LoVo (cell line): ENCODE measurements around the gene SPO11.
A peak's percentile ranks its signal among the peaks of the same experiment; 100 is the strongest.

Source experiments
- DNase-seq: peaks from one replicate; pipeline ENCODE4 v3.0.0-alpha.2; 2016; ENCODE audit warnings: low spot score

SPO11 gene

DNA sequence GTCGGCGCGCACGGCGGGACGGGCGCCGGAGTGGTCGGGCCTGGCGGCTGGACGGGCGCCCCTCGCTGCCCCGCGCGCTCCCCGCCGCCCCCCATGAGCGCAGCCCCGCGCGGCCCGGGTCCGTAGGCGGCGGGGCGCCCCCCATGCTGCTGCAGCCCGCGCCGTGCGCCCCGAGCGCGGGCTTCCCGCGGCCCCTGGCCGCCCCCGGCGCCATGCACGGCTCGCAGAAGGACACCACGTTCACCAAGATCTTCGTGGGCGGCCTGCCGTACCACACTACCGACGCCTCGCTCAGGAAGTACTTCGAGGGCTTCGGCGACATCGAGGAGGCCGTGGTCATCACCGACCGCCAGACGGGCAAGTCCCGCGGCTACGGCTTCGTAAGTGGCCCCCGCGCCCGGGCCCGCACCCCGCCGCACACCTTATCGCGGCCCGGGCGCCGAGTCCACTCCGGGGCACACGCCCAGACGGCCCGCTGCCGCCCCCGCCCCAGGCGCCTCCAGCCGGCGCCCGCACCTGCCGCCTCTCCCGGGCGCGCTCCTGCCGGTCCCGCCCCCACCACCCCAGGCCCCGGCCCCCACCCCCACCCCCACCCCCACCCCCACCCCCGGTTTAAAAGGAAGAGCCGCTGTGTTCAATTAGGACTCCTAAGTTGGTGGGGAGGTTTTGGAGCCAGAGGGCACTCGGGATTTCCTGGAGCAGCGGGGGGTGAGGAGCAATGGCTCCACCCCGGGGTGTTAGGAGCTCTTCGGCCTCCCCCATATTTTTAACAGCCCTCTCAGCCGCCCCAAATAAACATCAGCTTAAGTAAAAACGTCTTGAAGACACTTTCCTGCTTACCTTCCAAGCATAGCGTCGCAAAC lies 62.1 kb downstream of the SPO11 start:
- DNase-seq = peak; percentile 17

GRCh38 chr20:57392512-57393271 lies 63.1 kb downstream of the SPO11 start:
- no peak for DNase-seq
